ENCODE results near the gene BBS2.

DNA sequence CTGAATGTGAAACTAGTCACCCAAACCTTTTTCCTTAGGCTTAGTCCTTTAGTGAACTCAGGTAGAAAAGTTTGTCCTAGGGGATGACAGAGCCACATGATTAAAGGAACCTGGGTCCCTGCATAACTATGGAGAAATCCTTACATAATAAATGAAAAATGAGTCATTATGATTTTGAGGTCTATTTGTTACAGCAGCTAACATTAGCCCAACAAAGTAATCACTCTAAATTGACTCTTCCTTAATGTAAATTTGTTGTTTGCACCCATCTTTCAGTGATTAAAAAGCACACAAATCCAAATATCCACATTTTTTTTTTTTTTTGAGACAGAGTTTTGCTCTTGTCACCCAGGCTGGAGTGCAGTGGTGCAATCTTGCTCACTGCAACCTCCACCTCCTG lies 36.4 kb downstream of the BBS2 start:
- TF ChIP-seq, protein P1, sequence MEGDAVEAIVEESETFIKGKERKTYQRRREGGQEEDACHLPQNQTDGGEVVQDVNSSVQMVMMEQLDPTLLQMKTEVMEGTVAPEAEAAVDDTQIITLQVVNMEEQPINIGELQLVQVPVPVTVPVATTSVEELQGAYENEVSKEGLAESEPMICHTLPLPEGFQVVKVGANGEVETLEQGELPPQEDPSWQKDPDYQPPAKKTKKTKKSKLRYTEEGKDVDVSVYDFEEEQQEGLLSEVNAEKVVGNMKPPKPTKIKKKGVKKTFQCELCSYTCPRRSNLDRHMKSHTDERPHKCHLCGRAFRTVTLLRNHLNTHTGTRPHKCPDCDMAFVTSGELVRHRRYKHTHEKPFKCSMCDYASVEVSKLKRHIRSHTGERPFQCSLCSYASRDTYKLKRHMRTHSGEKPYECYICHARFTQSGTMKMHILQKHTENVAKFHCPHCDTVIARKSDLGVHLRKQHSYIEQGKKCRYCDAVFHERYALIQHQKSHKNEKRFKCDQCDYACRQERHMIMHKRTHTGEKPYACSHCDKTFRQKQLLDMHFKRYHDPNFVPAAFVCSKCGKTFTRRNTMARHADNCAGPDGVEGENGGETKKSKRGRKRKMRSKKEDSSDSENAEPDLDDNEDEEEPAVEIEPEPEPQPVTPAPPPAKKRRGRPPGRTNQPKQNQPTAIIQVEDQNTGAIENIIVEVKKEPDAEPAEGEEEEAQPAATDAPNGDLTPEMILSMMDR (conservative IDR thresholded peaks at IDR 0.05; ENCODE audit: low read length), result no peak
- TF ChIP-seq EZH2phosphoT487 (IDR thresholded peaks at IDR 0.05; ENCODE audit: borderline replicate concordance, low read depth, low read length), result no peak
